G401 (cell line): ENCODE measurements around the gene SH3GL1. TPM values are rescaled to one million over a fixed set of nuclear protein-coding genes. Genes with fewer than 3 reads are reported as not detected.

ENCODE experiments used
- DNase-seq: peaks from one replicate; pipeline ENCODE4 v3.0.0-alpha.2; 2015; ENCODE audit warnings: low spot score
- in situ Hi-C: cut with HindIII; loops from 2 replicates; pipeline ENCODE4 v1.10.0; 2016; ENCODE audit warnings: low sequenced_read_pairs, mixed read lengths
- total RNA-seq: library from RNA; depleted of rRNA; stranded (reverse); fragments of >200 nt; shearing (Covaris generic); gene quantifications from 2 replicates; pipeline ENCODE4 v1.2.3, GENCODE V29; 2014; rRNA removed

SH3GL1 gene
- total RNA-seq: 95.8 and 109 TPM in 2 replicates

- in situ Hi-C loops: no loop called here
These were observed at the start of gene SH3GL1 for GRCh38 chr19:4400135-4400936. SH3GL1 (minus strand) TSS chr19:4400547; CDS start chr19:4400368, 179 bp downstream.

GRCh38 chr19:4449639-4450028, 49.3 kb upstream of the SH3GL1 start:
- in situ Hi-C loops: no loop called here

More at GRCh38 chr19:4400135-4400936, at the start of gene SH3GL1:
- DNase-seq: peak; percentile 93

GRCh38 chr19:4449022-4449638, 48.8 kb upstream of the SH3GL1 start:
- in situ Hi-C loops: no loop called here
- DNase-seq: peak; percentile 91

More at GRCh38 chr19:4449639-4450028, 49.3 kb upstream of the SH3GL1 start:
- DNase-seq: no peak

GRCh38 chr19:4448147-4448985, 48.0 kb upstream of the SH3GL1 start:
- DNase-seq: no peak
- in situ Hi-C loops: no loop called here

DNA sequence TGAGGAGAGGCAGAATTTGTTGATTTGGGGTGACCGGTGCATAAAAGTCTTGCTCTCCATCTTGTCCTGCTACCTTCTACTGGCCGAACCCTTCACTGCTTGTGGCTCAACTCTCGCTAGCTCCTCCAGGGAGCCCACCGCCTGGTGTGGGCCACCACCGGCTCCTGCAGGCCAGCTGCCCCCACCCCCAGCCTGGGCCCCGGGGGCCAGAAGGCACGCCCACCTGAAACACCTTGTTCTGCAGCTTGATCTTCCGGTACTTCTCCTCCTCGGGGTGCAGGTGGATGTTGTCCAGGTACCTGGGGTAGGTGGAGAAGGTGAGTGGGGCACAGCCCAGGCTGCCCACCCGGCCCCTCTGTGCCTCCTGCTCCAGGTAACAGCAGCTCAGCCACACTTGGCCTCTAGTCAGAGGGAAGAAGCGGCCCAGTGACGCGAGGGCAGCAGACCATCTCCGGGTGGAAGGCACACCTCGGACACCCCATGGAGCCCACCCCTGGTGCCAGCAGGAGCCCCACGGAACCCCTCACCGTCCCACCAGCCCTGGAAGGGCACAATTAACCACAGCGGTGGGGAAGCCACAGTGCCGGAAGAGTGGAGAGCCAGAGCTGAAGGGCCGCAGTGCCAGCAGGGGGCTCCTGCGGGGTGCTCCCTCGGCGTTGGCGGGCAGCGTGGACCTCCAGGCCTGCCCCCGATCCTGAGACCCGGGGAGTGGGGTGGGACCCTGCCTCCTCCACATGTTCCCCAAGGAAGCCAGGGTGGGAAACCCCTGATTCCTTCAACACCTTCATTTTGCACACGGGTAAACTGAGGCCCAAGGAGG, 47.2 kb upstream of the SH3GL1 start:
- in situ Hi-C loops: no loop called here

GRCh38 chr19:4446704-4447200, 46.4 kb upstream of the SH3GL1 start:
- no peak for DNase-seq
- in situ Hi-C loops: no loop called here

More for the DNA sequence above, 47.2 kb upstream of the SH3GL1 start:
- no peak for DNase-seq

- in situ Hi-C loops: no loop called here
- no peak for DNase-seq
These were observed 45.8 kb upstream of the SH3GL1 start for GRCh38 chr19:4445963-4446703.

DNA sequence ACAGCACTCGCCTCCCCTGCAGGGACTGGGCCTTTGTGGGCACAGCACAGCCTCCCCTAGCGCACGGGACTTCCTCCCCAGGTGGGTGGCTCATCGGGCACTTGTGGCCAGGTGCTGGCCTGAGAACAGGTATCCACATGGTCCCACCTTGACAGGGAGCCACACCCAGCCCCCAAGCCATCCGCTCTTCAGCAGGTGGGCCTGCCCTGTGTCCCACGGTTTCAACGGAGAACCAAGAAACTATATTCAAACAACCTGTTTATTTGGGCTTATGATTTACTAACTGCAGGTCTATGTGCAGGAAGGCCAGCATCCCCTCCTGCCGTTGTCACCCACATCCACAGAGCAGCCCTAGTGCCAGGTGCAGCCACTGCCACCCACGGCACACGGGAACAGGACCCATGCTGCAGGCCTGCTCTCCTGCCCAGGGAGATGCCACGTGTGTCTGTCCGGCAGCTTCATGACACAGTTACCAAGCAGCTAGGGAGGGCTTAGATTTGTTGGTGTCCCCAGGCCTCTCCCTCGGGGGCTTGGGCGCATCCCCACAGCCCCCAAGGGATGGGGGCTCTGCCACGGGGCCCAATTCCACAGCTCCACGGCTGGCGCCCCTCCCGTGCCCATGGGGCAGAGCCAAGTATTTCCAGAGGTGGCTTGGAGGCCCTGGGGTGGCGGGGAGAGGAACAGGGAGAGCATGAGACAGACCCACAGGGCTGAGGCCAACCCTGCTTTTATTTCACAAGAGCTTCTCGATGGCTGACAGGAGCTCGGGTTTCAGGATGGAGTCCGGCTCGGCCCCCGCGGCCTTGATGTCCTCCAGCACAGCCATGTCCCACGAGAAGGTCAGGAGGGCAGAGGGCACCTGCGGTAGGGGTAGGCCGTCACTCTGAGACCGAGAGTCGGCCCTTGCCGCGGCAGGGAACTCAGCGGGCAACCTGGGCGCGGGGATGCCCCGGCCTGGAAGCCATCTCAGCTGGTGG, 44.7 kb upstream of the SH3GL1 start:
- no peak for DNase-seq
- in situ Hi-C loops: no loop called here

- in situ Hi-C loops: no loop called here
These were observed 43.8 kb upstream of the SH3GL1 start for GRCh38 chr19:4443966-4444764.

GRCh38 chr19:4443188-4443587, 42.8 kb upstream of the SH3GL1 start:
- in situ Hi-C loops: no loop called here
- no peak for DNase-seq

More at GRCh38 chr19:4443966-4444764, 43.8 kb upstream of the SH3GL1 start:
- DNase-seq: no peak

GRCh38 chr19:4442819-4443146, 42.4 kb upstream of the SH3GL1 start:
- in situ Hi-C loops: no loop called here
- no peak for DNase-seq

DNA sequence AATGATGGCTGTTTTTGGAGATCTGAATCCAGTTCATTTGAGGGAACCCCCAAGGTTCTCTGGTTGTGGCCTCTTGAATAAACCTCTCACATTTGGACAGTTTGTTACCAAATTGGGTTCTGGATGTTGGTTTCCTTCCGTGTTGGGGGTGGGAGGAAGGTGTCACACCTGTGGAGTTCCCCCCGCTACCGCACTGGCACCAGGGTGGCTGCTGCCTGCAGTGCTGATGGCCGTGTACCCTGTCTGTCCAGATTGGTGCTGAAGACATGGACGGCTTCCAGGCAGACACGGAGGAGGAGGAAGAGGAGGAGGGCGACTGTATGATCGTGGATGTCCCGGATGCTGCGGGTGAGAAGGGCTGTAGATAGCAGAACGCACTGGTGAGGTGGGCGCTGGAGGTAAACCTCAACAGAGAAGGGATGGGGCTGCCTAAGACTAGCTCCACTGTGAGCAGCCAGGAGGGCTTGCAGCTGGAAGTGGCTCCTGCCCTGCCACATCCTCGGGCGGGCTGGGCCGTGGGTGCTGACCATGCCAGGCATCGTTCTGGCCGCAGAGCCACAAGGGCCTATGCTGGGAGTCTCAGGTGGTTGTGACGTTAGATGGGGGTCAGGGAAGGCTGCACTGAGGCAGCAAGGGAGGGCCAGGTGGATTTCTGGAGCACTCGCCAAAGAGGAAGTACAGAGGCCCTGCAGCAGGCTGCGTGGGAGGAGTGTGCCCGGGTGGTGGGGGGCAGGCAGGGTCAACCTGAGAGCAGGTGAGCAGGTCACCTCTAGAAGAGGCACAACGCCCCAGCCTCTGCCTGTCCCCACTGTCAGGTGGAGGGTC, 41.9 kb upstream of the SH3GL1 start:
- in situ Hi-C loops: no loop called here
- DNase-seq: no peak

GRCh38 chr19:4439243-4439642, 38.9 kb upstream of the SH3GL1 start:
- in situ Hi-C loops: no loop called here

GRCh38 chr19:4437103-4437502, 36.8 kb upstream of the SH3GL1 start:
- in situ Hi-C loops: no loop called here
- no peak for DNase-seq

More at GRCh38 chr19:4439243-4439642, 38.9 kb upstream of the SH3GL1 start:
- DNase-seq: peak; percentile 68

DNA sequence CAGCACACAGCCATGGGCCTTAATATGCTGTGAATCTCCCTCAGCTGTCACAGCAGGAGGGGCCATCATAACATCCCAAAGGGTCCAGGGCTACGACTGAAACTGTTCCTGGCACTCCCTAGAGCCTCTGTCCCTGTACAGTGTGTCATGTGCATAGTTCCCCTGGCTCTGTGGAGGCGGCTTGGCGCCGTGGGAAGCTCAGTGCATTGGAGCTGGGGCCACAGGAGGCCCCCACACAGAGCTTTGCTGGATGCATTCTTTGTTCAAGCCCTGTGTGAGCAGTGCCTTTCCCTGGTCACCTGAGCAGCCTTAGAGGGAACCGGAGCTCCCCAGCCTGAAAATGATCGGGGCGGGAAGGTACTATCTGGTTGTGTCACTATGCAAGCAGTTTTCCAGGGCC, 35.9 kb upstream of the SH3GL1 start:
- no peak for DNase-seq
- in situ Hi-C loops: no loop called here
